Prostate gland (tissue), 2 donors: ENCODE measurements around the gene CDC16.

Experiments
- POLR2A ChIP-seq: fragments of 450-650 bp; IDR thresholded peaks from one replicate; pipeline ENCODE4 v1.6.1; 2016; ENCODE audit warnings: antibody characterized with exemption, mild to moderate bottlenecking
- TF ChIP-seq, protein P1 (sequence below), 4 experiments: fragments of 200-600 bp in 2 of 4; fragments of 450-650 bp in 2 of 4; sonication (generic) in 2 of 4; IDR thresholded peaks; 1 replicate in 3 of 4; 2 replicates in 1 of 4; pipeline ENCODE4 v1.5.1; 2016 to 2019; ENCODE audit warnings: antibody characterized with exemption in 4 of 4, mild to moderate bottlenecking in 2 of 4, moderate library complexity in 2 of 4

- TF ChIP-seq POLR2A: no peak
- TF ChIP-seq, protein P1, sequence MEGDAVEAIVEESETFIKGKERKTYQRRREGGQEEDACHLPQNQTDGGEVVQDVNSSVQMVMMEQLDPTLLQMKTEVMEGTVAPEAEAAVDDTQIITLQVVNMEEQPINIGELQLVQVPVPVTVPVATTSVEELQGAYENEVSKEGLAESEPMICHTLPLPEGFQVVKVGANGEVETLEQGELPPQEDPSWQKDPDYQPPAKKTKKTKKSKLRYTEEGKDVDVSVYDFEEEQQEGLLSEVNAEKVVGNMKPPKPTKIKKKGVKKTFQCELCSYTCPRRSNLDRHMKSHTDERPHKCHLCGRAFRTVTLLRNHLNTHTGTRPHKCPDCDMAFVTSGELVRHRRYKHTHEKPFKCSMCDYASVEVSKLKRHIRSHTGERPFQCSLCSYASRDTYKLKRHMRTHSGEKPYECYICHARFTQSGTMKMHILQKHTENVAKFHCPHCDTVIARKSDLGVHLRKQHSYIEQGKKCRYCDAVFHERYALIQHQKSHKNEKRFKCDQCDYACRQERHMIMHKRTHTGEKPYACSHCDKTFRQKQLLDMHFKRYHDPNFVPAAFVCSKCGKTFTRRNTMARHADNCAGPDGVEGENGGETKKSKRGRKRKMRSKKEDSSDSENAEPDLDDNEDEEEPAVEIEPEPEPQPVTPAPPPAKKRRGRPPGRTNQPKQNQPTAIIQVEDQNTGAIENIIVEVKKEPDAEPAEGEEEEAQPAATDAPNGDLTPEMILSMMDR (IDR thresholded peaks at IDR 0.05): no peak
Observed at GRCh38 chr13:114298866-114299265, 64.2 kb downstream of the CDC16 start.
